SU-DHL-6 (cell line): Measurements from ENCODE around the gene FAT1.

ENCODE experiments used
- H2AFZ ChIP-seq: fragments of 200-600 bp; sonication (generic); 2 replicates; pipeline ENCODE4 v1.6.1; 2014; ENCODE audit warnings: low read depth, mild to moderate bottlenecking, moderate library complexity, mixed read lengths, antibody characterized with exemption, low read length; ENCODE audit not compliant: severe bottlenecking
- H3F3A ChIP-seq: fragments of 200-600 bp; shearing (Covaris generic); 2 replicates; pipeline ENCODE4 v1.6.0; 2016; ENCODE audit warnings: antibody characterized with exemption, mild to moderate bottlenecking; ENCODE audit not compliant: insufficient read depth
- H3K27ac ChIP-seq: fragments of 200-600 bp; sonication (generic); 2 replicates; pipeline ENCODE4 v1.5.1; 2016; ENCODE audit warnings: low read depth, mild to moderate bottlenecking, low read length, moderate library complexity, mixed read lengths
- H3K27me3 ChIP-seq: fragments of 200-600 bp; sonication (generic), shearing (Covaris generic); 2 replicates; pipeline ENCODE4 v1.6.0; 2014; ENCODE audit warnings: mild to moderate bottlenecking, low read length
- H3K36me3 ChIP-seq: fragments of 200-600 bp; sonication (generic); 2 replicates; pipeline ENCODE4 v1.6.1; 2014; ENCODE audit warnings: mild to moderate bottlenecking, low read length, mixed read lengths
- H3K4me2 ChIP-seq: fragments of 300-600, 200-600 bp; shearing (Covaris generic), sonication (generic); 2 replicates; pipeline ENCODE4 v1.6.0; 2014; ENCODE audit warnings: low read length, low read depth, mild to moderate bottlenecking; ENCODE audit not compliant: poor library complexity, severe bottlenecking
- H3K4me3 ChIP-seq: fragments of 200-600 bp; sonication (generic); 2 replicates; pipeline ENCODE4 v1.5.1; 2014; ENCODE audit warnings: antibody characterized with exemption, low read length, mild to moderate bottlenecking, mixed read lengths; ENCODE audit not compliant: insufficient read depth, poor library complexity, severe bottlenecking
- H3K79me2 ChIP-seq: fragments of 200-600 bp; sonication (generic); 2 replicates; pipeline ENCODE4 v1.6.1; 2014; ENCODE audit warnings: mild to moderate bottlenecking, low read length, moderate library complexity; ENCODE audit not compliant: insufficient read depth
- H3K9ac ChIP-seq: fragments of 200-600 bp; sonication (generic); 2 replicates; pipeline ENCODE4 v1.7.0; 2014; ENCODE audit warnings: mild to moderate bottlenecking, low read length
- H3K9me2 ChIP-seq: fragments of 200-600 bp; sonication (generic); replicated peaks from 2 replicates; pipeline ENCODE4 v1.6.1; 2014; ENCODE audit warnings: low read length; ENCODE audit not compliant: insufficient read depth
- H3K9me3 ChIP-seq: fragments of 200-600 bp; sonication (generic); 2 replicates; pipeline ENCODE4 v1.6.1; 2014; ENCODE audit warnings: low read length, mixed read lengths; ENCODE audit not compliant: insufficient read depth
- H4K20me1 ChIP-seq: fragments of 200-600 bp; sonication (generic); 2 replicates; pipeline ENCODE4 v1.6.1; 2014; ENCODE audit warnings: low read depth, mild to moderate bottlenecking, antibody characterized with exemption, low read length, moderate library complexity, mixed read lengths
- CTCF ChIP-seq: fragments of 200-600 bp; sonication (generic); IDR thresholded peaks from one replicate; pipeline ENCODE4 v1.5.1; 2017; ENCODE audit warnings: antibody characterized with exemption, mild to moderate bottlenecking, low read length, moderate library complexity; ENCODE audit not compliant: insufficient read depth, poor library complexity, severe bottlenecking
- EZH2phosphoT487 ChIP-seq: fragments of 200-600 bp; sonication (generic), shearing (Covaris generic); conservative IDR thresholded peaks from 2 replicates; pipeline ENCODE4 v1.6.1; 2018; ENCODE audit warnings: mild to moderate bottlenecking, antibody characterized with exemption, low read length, moderate library complexity, mixed read lengths

FAT1 gene

GRCh38 chr4:186644311-186644638, 79.4 kb downstream of the FAT1 start:
- H2AFZ ChIP-seq, result no peak overlapping the region
- no peaks in the 10 kb centered on the region for H4K20me1 ChIP-seq
- no peaks in the 10 kb centered on the region for H3K79me2 ChIP-seq
- no peak overlapping the region for H3K4me3 ChIP-seq
- H3F3A ChIP-seq, result no peaks in the 10 kb centered on the region
- H3K27ac ChIP-seq, result no peak overlapping the region
- TF ChIP-seq CTCF (no peak), EZH2phosphoT487 (no peak)
- H3K36me3 ChIP-seq, result no peaks in the 10 kb centered on the region
- H3K9ac ChIP-seq, result no peak overlapping the region
- H3K4me2 ChIP-seq, result no peak overlapping the region
- no peaks in the 10 kb centered on the region for H3K9me3 ChIP-seq
- H3K27me3 ChIP-seq, result no peaks in the 10 kb centered on the region
- no peaks in the 10 kb centered on the region for H3K9me2 ChIP-seq

DNA sequence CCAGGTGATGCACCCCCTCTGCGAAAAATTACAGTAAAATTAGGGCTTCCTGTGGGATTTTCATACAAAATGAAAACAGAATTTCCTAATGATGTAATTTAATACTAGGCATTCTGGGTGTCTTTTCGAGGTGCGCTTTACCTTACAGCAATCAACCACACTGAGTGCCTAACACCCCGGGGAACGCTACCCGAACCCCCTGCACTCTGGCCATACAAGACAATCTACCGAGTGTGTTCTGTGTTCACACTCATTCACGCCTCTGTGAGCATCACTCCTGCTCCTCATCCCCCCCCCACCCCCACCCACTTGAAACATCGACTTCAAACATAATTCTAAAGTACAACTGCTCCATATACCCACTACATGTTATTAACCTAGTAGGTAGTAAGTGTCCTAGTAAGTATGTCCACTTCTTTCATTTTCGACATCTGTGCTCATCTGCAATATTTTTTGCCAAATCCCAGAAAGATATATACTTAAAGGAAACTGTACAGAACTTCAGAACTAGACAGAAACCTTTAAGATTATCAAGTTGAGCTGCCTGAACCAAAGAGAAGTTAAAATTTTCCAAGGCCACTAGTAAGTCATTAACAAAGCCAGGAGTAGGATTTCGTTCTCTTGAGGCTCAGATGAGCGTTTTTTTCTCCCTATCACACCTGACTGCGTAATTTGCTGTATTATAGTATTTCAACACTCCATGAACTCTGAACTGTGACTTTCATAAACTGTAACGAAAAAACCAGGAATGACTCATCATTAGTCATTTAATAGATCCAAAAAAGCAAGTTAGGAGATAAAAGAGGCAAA, 80.0 kb downstream of the FAT1 start:
- Histone ChIP-seq H3K27ac (no peak overlapping the region), H3K27me3 (no peaks in the 10 kb centered on the region), H3K9me3 (no peaks in the 10 kb centered on the region), H4K20me1 (no peaks in the 10 kb centered on the region), H3K79me2 (no peaks in the 10 kb centered on the region), H2AFZ (no peak overlapping the region), H3F3A (no peaks in the 10 kb centered on the region), H3K9me2 (no peaks in the 10 kb centered on the region), H3K4me2 (no peak overlapping the region), H3K9ac (no peak overlapping the region), H3K36me3 (no peaks in the 10 kb centered on the region), H3K4me3 (no peak overlapping the region)
- TF ChIP-seq CTCF (no peak), EZH2phosphoT487 (no peak)

DNA sequence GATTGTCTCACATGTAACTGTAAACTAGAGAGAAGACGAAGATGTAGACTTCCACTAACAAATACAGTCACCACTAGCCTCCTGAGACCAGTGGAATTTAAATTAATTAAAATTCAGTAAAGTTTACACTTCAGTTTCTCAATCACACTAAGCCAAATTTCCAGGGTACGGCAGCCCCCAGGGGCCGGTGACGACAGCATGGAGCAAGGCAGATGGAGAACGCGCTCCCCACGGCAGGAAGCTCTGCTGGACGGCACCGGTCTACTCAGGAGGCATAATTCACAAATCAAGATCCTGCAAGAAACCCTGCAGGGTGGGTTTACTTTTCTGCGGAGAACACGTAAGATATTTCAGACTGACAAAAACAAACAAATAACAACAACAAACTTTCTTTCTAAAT, 80.7 kb downstream of the FAT1 start:
- H3K4me3 ChIP-seq, result no peak overlapping the region
- H3K27me3 ChIP-seq, result no peaks in the 10 kb centered on the region
- no peaks in the 10 kb centered on the region for H3K9me3 ChIP-seq
- H2AFZ ChIP-seq, result no peak overlapping the region
- no peak overlapping the region for H3K9ac ChIP-seq
- no peaks in the 10 kb centered on the region for H3K36me3 ChIP-seq
- H3K79me2 ChIP-seq, result no peaks in the 10 kb centered on the region
- no peak overlapping the region for H3K27ac ChIP-seq
- H3F3A ChIP-seq, result no peaks in the 10 kb centered on the region
- no peak for TF ChIP-seq EZH2phosphoT487
- TF ChIP-seq CTCF, result no peak
- no peaks in the 10 kb centered on the region for H4K20me1 ChIP-seq
- H3K9me2 ChIP-seq, result no peaks in the 10 kb centered on the region
- H3K4me2 ChIP-seq, result no peak overlapping the region
